Left ventricle myocardium inferior (tissue), 1 donor: ENCODE results near the gene CH25H. TPM values are rescaled to one million over a fixed set of nuclear protein-coding genes. Genes with fewer than 3 reads are reported as not detected.

Experiments used
- DNase-seq: peaks from one replicate; pipeline ENCODE4 v3.0.0-alpha.2; 2020
- H3K27ac ChIP-seq: fragments of 200-600 bp; replicated peaks from 2 replicates; pipeline ENCODE4 v1.8.0; 2021
- H3K27me3 ChIP-seq: fragments of 200-600 bp; 2 replicates; pipeline ENCODE4 v1.8.0; 2021; ENCODE audit warnings: low read depth
- H3K36me3 ChIP-seq: fragments of 200-600 bp; 2 replicates; pipeline ENCODE4 v1.8.0; 2021
- H3K4me1 ChIP-seq: fragments of 200-600 bp; 2 replicates; pipeline ENCODE4 v1.8.0; 2021
- H3K4me3 ChIP-seq: fragments of 200-600 bp; 2 replicates; pipeline ENCODE4 v1.8.0; 2021; ENCODE audit warnings: mild to moderate bottlenecking, moderate library complexity
- H3K9me3 ChIP-seq: fragments of 200-600 bp; replicated peaks from 2 replicates; pipeline ENCODE4 v1.8.0; 2021
- CTCF ChIP-seq: fragments of 200-600 bp; IDR thresholded peaks from 2 replicates; pipeline ENCODE4 v1.8.0; 2021; ENCODE audit warnings: antibody characterized with exemption, mild to moderate bottlenecking, borderline replicate concordance
- intact Hi-C: fragments of 100-400 bp; cut with micrococcal nuclease; formaldehyde crosslinking; loops from one replicate; pipeline ENCODE4 v1.11.0; 2022
- total RNA-seq: library from RNA; stranded (reverse); fragmentation: NEBNext Ultra II Directional; extraction: Animal tissue kit (Norgen Biotek cat#: 25700); gene quantifications from one replicate; pipeline ENCODE4 v1.2.1, GENCODE V29; 2021
- donor health status: DM: no; HTN: yes; CAD: no; lungs with severe emphysema.

CH25H gene
- total RNA-seq, 1 donor from 2014 or later: 0.30 TPM

GRCh38 chr10:89206402-89207180 is 526 bp downstream of the CH25H start:
- intact Hi-C loops: no loop called here
- peak overlapping the region; percentile 63 for H3K4me3 ChIP-seq
- H3K36me3 ChIP-seq: no peaks in the 10 kb centered on the region
- no peak for TF ChIP-seq CTCF
- peak; percentile 18 for DNase-seq
- peaks cover 29% of the 10 kb centered on the region for H3K4me1 ChIP-seq
- H3K27ac ChIP-seq: peak overlapping the region; percentile 91
- H3K27me3 ChIP-seq: peaks cover 66% of the 10 kb centered on the region
- no peaks in the 10 kb centered on the region for H3K9me3 ChIP-seq

- DNase-seq: no peak
- Histone ChIP-seq H3K36me3 (no peaks in the 10 kb centered on the region), H3K9me3 (no peaks in the 10 kb centered on the region), H3K4me1 (peaks cover 29% of the 10 kb centered on the region), H3K27ac (no peak overlapping the region), H3K27me3 (peaks cover 63% of the 10 kb centered on the region), H3K4me3 (no peak overlapping the region)
- no peak for TF ChIP-seq CTCF
- intact Hi-C loops: no loop called here
Measured at GRCh38 chr10:89204621-89205185, 2.4 kb downstream of the CH25H start.

GRCh38 chr10:89203237-89203636 is 3.9 kb downstream of the CH25H start:
- H3K36me3 ChIP-seq: no peaks in the 10 kb centered on the region
- peaks cover 23% of the 10 kb centered on the region for H3K4me1 ChIP-seq
- intact Hi-C loops: no loop called here
- peaks cover 50% of the 10 kb centered on the region for H3K27me3 ChIP-seq
- no peak overlapping the region for H3K4me3 ChIP-seq
- DNase-seq: no peak
- no peaks in the 10 kb centered on the region for H3K9me3 ChIP-seq
- TF ChIP-seq CTCF: no peak
- H3K27ac ChIP-seq: no peak overlapping the region

DNA sequence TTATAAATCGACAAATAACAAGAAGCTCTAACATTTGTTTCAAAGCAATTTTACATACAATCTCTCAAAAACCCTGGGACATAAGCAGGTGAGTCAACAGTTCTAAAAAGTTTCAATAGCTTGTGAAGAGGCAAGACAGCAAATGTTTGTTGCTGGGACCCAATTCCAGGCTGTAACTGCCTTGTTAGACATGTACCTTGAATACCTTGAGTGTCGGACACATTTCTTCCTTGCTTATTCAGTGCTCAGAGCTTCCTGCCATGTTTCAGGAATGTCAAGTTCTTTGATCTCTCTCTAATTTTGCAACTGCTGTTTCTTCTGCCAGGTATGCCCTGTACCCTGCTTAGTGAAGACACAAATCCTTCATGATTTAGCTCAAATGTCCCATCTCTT is 5.1 kb downstream of the CH25H start:
- Histone ChIP-seq H3K36me3 (no peaks in the 10 kb centered on the region), H3K27ac (no peak overlapping the region), H3K4me1 (peaks cover 11% of the 10 kb centered on the region), H3K9me3 (no peaks in the 10 kb centered on the region), H3K4me3 (no peak overlapping the region), H3K27me3 (peaks cover 38% of the 10 kb centered on the region)
- no peak for TF ChIP-seq CTCF
- intact Hi-C loops: no loop called here
- no peak for DNase-seq

- no peak for TF ChIP-seq CTCF
- Histone ChIP-seq H3K27ac (no peak overlapping the region), H3K36me3 (no peaks in the 10 kb centered on the region), H3K27me3 (peaks cover 32% of the 10 kb centered on the region), H3K4me3 (no peak overlapping the region), H3K9me3 (no peaks in the 10 kb centered on the region), H3K4me1 (peaks cover 6% of the 10 kb centered on the region)
- intact Hi-C loops: no loop called here
- DNase-seq: no peak
Measured at GRCh38 chr10:89201345-89202032, 5.6 kb downstream of the CH25H start.
